PFSK-1 (cell line): ENCODE measurements around the gene DNAH10.

ENCODE experiments used
- FOXP2 ChIP-seq: optimal IDR thresholded peaks from 2 replicates; pipeline ENCODE3; 2011; ENCODE audit warnings: borderline replicate concordance, control low read depth, inconsistent platforms; ENCODE audit not compliant: insufficient read depth; ENCODE audit errors: extremely low read length, extremely low read depth
- POLR2AphosphoS5 ChIP-seq: IDR thresholded peaks from 2 replicates; pipeline ENCODE4 v1.6.1; 2012; ENCODE audit warnings: low read depth, mild to moderate bottlenecking, control low read depth, low read length, moderate library complexity
- SIN3A ChIP-seq: IDR thresholded peaks from 2 replicates; pipeline ENCODE4 v1.6.1; 2012; ENCODE audit warnings: mild to moderate bottlenecking, low read length, moderate library complexity, borderline replicate concordance; ENCODE audit not compliant: insufficient read depth
- TAF1 ChIP-seq: IDR thresholded peaks from 2 replicates; pipeline ENCODE4 v1.6.1; 2012; ENCODE audit warnings: low read length, control low read depth, borderline replicate concordance; ENCODE audit not compliant: insufficient read depth
- TF ChIP-seq, protein P1 (sequence below), 2 experiments: IDR thresholded peaks; 2 replicates each; pipeline versions ENCODE4 v1.6.1 to v1.8.0; 2011 to 2012; ENCODE audit warnings: low read depth in 2 of 2, low read length in 2 of 2, control low read depth in 1 of 2, inconsistent platforms in 1 of 2, mild to moderate bottlenecking in 1 of 2, moderate library complexity in 1 of 2; ENCODE audit not compliant: insufficient read depth in 1 of 2

Gene DNAH10

GRCh38 chr12:123898673-123899072 is 136.6 kb downstream of the DNAH10 start:
- TF ChIP-seq FOXP2 (no peak), POLR2AphosphoS5 (no peak)

- TF ChIP-seq SIN3A (no peak), FOXP2 (no peak), TAF1 (no peak), POLR2AphosphoS5 (no peak)
- TF ChIP-seq, protein P1, sequence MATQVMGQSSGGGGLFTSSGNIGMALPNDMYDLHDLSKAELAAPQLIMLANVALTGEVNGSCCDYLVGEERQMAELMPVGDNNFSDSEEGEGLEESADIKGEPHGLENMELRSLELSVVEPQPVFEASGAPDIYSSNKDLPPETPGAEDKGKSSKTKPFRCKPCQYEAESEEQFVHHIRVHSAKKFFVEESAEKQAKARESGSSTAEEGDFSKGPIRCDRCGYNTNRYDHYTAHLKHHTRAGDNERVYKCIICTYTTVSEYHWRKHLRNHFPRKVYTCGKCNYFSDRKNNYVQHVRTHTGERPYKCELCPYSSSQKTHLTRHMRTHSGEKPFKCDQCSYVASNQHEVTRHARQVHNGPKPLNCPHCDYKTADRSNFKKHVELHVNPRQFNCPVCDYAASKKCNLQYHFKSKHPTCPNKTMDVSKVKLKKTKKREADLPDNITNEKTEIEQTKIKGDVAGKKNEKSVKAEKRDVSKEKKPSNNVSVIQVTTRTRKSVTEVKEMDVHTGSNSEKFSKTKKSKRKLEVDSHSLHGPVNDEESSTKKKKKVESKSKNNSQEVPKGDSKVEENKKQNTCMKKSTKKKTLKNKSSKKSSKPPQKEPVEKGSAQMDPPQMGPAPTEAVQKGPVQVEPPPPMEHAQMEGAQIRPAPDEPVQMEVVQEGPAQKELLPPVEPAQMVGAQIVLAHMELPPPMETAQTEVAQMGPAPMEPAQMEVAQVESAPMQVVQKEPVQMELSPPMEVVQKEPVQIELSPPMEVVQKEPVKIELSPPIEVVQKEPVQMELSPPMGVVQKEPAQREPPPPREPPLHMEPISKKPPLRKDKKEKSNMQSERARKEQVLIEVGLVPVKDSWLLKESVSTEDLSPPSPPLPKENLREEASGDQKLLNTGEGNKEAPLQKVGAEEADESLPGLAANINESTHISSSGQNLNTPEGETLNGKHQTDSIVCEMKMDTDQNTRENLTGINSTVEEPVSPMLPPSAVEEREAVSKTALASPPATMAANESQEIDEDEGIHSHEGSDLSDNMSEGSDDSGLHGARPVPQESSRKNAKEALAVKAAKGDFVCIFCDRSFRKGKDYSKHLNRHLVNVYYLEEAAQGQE (IDR thresholded peaks at IDR 0.05; ENCODE audit: insufficient read depth in 1 of 2, low read depth in 2 of 2, low read length in 2 of 2) = no peak
These were observed 137.3 kb downstream of the DNAH10 start for GRCh38 chr12:123899368-123899767.

GRCh38 chr12:123900871-123901376 is 138.8 kb downstream of the DNAH10 start:
- TF ChIP-seq, protein P1 (IDR thresholded peaks at IDR 0.05; ENCODE audit: insufficient read depth in 1 of 2, low read depth in 2 of 2, low read length in 2 of 2) = no peak
- TF ChIP-seq TAF1 = no peak
- no peak for TF ChIP-seq SIN3A
- TF ChIP-seq FOXP2 = no peak
- no peak for TF ChIP-seq POLR2AphosphoS5

- no peak for TF ChIP-seq TAF1
- TF ChIP-seq, protein P1 (IDR thresholded peaks at IDR 0.05; ENCODE audit: insufficient read depth in 1 of 2, low read depth in 2 of 2, low read length in 2 of 2) = no peak
- TF ChIP-seq SIN3A = no peak
- no peak for TF ChIP-seq FOXP2
- no peak for TF ChIP-seq POLR2AphosphoS5
These were observed 140.7 kb downstream of the DNAH10 start for GRCh38 chr12:123902821-123903220.

- TF ChIP-seq POLR2AphosphoS5 = no peak
- no peak for TF ChIP-seq FOXP2
- TF ChIP-seq, protein P1 (IDR thresholded peaks at IDR 0.05; ENCODE audit: insufficient read depth in 1 of 2, low read depth in 2 of 2, low read length in 2 of 2) = no peak
- no peak for TF ChIP-seq TAF1
These were observed 141.4 kb downstream of the DNAH10 start for GRCh38 chr12:123903301-123904065.
